Astrocyte of the spinal cord (primary cell): ENCODE results near the gene PCSK7.
A peak's percentile ranks its signal among the peaks of the same experiment; 100 is the strongest.
"Not testable (repeated sequence)": the region's sequence is repeated elsewhere in the genome, so short reads cannot be mapped to it uniquely, and the experiment has no call there.

Source experiments
- DNase-seq: peaks from one replicate; pipeline ENCODE4 v3.0.0; 2011; ENCODE audit warnings: low read depth, low spot score
- H3K4me3 ChIP-seq: 2 replicates; pipeline ENCODE4 v1.5.1; 2011; ENCODE audit warnings: low read depth, mild to moderate bottlenecking, low read length, moderate library complexity
- in situ Hi-C: cut with HindIII; loops from 2 replicates; pipeline ENCODE4 v1.10.0; 2017; ENCODE audit warnings: low sequenced_read_pairs
- TF ChIP-seq, protein P1 (sequence below): IDR thresholded peaks from 2 replicates; pipeline ENCODE4 v1.5.1; 2012; ENCODE audit warnings: low read depth, mild to moderate bottlenecking, low read length, inconsistent platforms

The PCSK7 gene

DNA sequence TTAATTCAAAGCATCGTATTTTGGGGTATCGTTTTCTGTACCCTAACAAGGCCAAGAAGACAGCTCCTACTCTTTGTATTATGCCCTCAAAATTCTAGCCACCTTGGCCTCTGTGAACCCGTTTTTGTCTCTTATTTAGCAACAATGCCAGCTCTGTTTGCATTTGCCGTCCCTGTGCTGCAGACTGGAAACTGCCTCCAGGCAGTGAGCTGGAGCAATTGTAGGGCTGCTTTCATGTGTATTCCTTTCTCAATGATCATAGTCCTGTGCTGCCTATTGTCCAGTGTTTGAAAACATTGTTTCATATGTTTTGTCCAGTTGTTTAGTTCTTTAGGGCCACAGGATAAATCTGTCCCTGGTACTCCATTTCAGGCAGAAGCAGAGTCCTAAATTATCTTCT lies 39.3 kb upstream of the PCSK7 start:
- no peak for DNase-seq
- TF ChIP-seq, protein P1, sequence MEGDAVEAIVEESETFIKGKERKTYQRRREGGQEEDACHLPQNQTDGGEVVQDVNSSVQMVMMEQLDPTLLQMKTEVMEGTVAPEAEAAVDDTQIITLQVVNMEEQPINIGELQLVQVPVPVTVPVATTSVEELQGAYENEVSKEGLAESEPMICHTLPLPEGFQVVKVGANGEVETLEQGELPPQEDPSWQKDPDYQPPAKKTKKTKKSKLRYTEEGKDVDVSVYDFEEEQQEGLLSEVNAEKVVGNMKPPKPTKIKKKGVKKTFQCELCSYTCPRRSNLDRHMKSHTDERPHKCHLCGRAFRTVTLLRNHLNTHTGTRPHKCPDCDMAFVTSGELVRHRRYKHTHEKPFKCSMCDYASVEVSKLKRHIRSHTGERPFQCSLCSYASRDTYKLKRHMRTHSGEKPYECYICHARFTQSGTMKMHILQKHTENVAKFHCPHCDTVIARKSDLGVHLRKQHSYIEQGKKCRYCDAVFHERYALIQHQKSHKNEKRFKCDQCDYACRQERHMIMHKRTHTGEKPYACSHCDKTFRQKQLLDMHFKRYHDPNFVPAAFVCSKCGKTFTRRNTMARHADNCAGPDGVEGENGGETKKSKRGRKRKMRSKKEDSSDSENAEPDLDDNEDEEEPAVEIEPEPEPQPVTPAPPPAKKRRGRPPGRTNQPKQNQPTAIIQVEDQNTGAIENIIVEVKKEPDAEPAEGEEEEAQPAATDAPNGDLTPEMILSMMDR: no peak
- no peak overlapping the region for H3K4me3 ChIP-seq
- in situ Hi-C loops: no loop called here

DNA sequence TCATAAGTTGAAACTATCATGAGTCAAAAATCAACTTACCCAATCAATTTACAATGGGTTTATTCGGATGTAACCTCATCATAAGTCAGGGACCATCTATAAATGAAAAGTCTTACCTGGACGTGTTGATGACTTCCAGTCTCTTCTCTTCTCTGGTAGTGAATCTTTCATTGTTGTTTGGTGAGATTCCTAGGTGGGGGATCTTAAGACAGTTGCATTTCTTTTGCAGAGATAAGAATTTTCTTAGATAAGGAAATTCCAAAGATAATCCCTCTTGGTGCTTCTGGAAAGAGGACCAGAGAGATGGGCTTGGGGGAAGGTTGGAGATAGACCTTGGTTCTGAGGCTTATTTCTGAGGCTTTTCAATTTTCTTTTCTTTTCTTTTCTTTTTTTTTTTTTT lies 38.0 kb upstream of the PCSK7 start:
- DNase-seq: no peak
- in situ Hi-C loops: no loop called here
- H3K4me3 ChIP-seq: no peak overlapping the region

DNA sequence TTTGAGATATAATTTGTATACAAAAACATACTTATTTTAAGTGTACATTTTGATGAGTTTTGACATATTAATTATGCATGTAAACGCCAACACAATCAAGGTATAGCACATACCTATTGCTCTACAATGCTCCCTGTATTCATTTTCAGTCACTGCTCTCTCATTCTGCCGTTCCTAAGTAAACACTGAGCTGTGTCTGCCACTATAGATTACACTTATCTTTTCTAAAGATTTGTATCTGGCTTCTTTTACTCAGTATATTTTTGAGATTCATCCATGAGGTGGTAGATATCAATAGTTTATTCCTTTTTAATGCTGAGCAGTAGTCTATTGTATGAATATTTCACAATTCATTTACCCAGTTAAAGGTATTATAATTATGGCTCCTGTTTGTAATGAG lies 33.9 kb upstream of the PCSK7 start:
- in situ Hi-C loops: no loop called here
- no peak for DNase-seq
- TF ChIP-seq, protein P1: no peak
- no peak overlapping the region for H3K4me3 ChIP-seq

More for the DNA sequence above, 38.0 kb upstream of the PCSK7 start:
- TF ChIP-seq, protein P1: no peak

DNA sequence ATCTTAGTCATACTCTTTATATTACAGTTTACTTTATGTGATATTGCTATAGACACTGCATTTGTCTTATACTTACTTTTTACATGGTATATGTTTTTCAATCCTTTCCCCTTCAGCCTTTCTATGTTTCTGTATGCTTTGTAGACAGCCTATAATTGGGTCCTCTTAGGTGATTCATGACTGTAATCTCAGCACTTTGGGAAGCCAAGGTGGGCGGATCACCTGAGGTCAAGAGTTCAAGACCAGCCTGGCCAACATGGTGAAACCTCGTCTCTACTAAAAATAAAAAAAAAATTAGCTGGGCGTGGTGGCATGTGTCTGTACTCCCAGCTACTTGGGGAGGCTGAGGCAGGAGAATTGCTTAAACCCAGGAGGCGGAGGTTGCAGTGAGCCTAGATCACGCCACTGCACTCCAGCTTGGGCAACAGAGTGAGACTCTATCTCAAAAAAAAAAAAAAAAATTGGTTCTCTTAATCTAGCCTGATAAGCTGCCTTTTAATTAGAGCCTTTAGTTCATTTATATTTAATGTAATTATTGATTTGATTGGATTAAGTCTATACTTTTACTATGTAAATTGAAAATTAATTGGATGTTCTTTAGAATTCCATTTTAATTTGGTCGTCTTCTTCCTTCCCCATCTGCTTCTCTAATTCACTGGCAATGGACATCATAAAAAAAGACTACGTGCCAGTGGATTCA lies 32.9 kb upstream of the PCSK7 start:
- in situ Hi-C loops, H3K4me3 ChIP-seq, DNase-seq: not testable (repeated sequence)

DNA sequence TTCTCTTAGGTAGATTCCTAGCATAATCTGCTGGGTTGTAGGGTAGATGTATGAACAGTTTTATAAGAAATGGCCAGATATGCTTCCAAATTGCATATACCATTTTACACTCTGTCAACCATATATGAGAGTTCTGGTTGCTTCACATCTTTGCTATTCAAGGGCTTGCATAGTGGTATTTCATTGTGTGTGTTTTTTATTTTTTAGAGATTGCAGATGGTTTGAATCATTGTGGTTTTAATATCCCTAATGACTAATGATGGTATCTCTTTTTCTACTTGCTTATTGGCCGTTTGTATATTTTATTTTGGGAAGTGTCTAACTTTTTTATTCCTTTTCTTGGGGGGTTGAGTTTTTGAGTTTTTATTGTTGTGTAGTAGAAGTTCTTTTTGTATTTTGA lies 27.5 kb upstream of the PCSK7 start:
- DNase-seq: peak; percentile 59
- H3K4me3 ChIP-seq: no peak overlapping the region
- TF ChIP-seq, protein P1: no peak
- in situ Hi-C loops: no loop called here

DNA sequence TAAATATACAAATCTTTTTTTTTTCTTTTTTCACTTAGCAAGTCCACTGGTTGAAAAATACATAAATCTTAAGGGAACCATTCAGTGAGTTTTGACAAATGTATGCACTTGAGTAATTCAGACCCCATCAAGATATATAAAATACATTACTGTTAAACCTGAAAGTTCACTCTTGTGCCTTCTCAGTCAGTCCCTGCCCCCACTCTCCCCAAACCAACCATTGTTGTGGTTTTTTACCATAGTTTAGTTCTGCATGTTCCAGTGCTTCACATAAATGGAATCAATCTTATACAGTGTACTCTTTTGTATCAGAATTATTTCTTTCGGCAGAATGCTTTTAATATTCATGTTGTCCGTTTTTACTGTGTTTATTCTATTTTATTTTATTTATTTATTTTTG lies 26.7 kb upstream of the PCSK7 start:
- no peak for DNase-seq
- TF ChIP-seq, protein P1: no peak
- in situ Hi-C loops: no loop called here
- H3K4me3 ChIP-seq: no peak overlapping the region

DNA sequence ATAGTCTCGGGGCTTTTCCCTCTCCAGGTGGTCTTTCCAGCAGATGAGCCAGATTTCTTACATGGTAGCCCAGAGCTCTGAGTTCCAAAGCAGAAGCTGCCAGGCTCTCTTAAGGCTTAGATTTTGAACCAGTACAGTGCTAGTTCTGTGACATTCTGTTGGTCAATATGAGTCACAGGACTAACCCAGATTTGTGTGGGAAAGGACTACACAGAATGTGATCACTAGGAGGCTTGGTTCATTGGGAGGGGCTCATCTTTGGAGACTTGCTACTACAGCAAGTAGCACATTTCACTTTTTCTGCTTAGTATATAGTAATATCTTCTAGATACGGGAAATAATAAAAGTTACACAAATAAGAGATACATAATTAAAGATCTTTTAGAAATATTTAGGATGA lies 24.7 kb upstream of the PCSK7 start:
- H3K4me3 ChIP-seq: no peak overlapping the region
- TF ChIP-seq, protein P1: no peak
- in situ Hi-C loops: no loop called here
- DNase-seq: peak; percentile 50
